ENCODE results near the gene SERPINA1. TPM values are rescaled to one million over a fixed set of nuclear protein-coding genes. Genes with fewer than 3 reads are reported as not detected.

SERPINA1 gene
- total and polyA plus RNA-seq, 2 of the 13 experiments (the other 11 are each of a cell fraction or from before 2014, with no cell fraction given) = 3,266 to 11,015 TPM

GRCh38 chr14:94376976-94377865 is 11.2 kb downstream of the SERPINA1 start (continued):
- TF ChIP-seq ZNF431 (CRISPR knock-in tag; IDR thresholded peaks at IDR 0.05; ENCODE audit: borderline replicate concordance, low read depth) (peak; percentile 93), ZSCAN21 (CRISPR knock-in tag; IDR thresholded peaks at IDR 0.05; ENCODE audit: borderline replicate concordance) (peak; percentile 85), ZKSCAN8 (CRISPR knock-in tag; IDR thresholded peaks at IDR 0.05; ENCODE audit: borderline replicate concordance) (no peak), ZFP37 (CRISPR knock-in tag; IDR thresholded peaks at IDR 0.05; ENCODE audit: borderline replicate concordance) (no peak), ZNF562 (CRISPR knock-in tag; IDR thresholded peaks at IDR 0.05; ENCODE audit: borderline replicate concordance) (no peak), ZFY (CRISPR knock-in tag; IDR thresholded peaks at IDR 0.05) (peak; percentile 31; the same call in 1 of the 2 replicates), SSRP1 (CRISPR knock-in tag; IDR thresholded peaks at IDR 0.05) (peak; percentile 94), TFDP1 (CRISPR knock-in tag; IDR thresholded peaks at IDR 0.05; ENCODE audit: borderline replicate concordance) (no peak), ZMYM2 (CRISPR knock-in tag; IDR thresholded peaks at IDR 0.05) (peak; percentile 17; the same call in 1 of the 2 replicates), GABPB1 (CRISPR knock-in tag; IDR thresholded peaks at IDR 0.05) (peak; percentile 31; the same call in 1 of the 2 replicates), ZNF543 (CRISPR knock-in tag; IDR thresholded peaks at IDR 0.05) (0 out of 2 replicates have a peak, but pooled peaks have one; percentile 30), HOXA9 (CRISPR knock-in tag; IDR thresholded peaks at IDR 0.05; ENCODE audit: borderline replicate concordance) (peak; percentile 21; the same call in 1 of the 2 replicates), ZNF230 (CRISPR knock-in tag; IDR thresholded peaks at IDR 0.05) (peak; percentile 71; the same call in 1 of the 2 replicates), MXD4 (CRISPR knock-in tag; IDR thresholded peaks at IDR 0.05) (no peak), FOXO1 (CRISPR knock-in tag; IDR thresholded peaks at IDR 0.05) (peak; percentile 33; the same call in 1 of the 2 replicates), GATA4 (IDR thresholded peaks at IDR 0.05; ENCODE audit: borderline replicate concordance, low read depth) (peak; percentile 1; the same call in 1 of the 2 replicates), ZNF747 (CRISPR knock-in tag; IDR thresholded peaks at IDR 0.05; ENCODE audit: borderline replicate concordance) (peak; percentile 47; the same call in 1 of the 2 replicates), BCL6 (CRISPR knock-in tag; IDR thresholded peaks at IDR 0.05) (peak; percentile 71; the same call in 1 of the 2 replicates)
- TF ChIP-seq, protein P1, sequence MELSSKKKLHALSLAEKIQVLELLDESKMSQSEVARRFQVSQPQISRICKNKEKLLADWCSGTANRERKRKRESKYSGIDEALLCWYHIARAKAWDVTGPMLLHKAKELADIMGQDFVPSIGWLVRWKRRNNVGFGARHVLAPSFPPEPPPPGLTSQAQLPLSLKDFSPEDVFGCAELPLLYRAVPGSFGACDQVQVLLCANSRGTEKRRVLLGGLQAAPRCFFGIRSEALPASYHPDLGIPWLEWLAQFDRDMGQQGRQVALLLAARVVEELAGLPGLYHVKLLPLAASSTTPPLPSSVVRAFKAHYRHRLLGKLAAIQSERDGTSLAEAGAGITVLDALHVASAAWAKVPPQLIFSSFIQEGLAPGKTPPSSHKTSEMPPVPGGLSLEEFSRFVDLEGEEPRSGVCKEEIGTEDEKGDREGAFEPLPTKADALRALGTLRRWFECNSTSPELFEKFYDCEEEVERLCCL (CRISPR knock-in tag; IDR thresholded peaks at IDR 0.05; ENCODE audit: borderline replicate concordance) = no peak
- TF ChIP-seq, protein P2, sequence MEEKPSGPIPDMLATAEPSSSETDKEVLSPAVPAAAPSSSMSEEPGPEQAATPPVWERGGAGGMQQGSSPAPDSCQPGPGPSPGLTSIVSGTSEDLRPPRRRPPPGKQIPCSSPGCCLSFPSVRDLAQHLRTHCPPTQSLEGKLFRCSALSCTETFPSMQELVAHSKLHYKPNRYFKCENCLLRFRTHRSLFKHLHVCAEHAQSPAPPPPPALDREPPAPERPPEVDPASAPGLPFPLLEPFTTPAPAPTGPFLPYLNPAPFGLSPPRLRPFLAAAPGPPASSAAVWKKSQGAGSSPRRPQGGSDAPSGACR (CRISPR knock-in tag; IDR thresholded peaks at IDR 0.05) = 0 out of 2 replicates have a peak, but pooled peaks have one; percentile 14
- TF ChIP-seq, protein P3, sequence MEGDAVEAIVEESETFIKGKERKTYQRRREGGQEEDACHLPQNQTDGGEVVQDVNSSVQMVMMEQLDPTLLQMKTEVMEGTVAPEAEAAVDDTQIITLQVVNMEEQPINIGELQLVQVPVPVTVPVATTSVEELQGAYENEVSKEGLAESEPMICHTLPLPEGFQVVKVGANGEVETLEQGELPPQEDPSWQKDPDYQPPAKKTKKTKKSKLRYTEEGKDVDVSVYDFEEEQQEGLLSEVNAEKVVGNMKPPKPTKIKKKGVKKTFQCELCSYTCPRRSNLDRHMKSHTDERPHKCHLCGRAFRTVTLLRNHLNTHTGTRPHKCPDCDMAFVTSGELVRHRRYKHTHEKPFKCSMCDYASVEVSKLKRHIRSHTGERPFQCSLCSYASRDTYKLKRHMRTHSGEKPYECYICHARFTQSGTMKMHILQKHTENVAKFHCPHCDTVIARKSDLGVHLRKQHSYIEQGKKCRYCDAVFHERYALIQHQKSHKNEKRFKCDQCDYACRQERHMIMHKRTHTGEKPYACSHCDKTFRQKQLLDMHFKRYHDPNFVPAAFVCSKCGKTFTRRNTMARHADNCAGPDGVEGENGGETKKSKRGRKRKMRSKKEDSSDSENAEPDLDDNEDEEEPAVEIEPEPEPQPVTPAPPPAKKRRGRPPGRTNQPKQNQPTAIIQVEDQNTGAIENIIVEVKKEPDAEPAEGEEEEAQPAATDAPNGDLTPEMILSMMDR (CRISPR knock-in tag; IDR thresholded peaks at IDR 0.05) = peak; percentile 13; the same call in 1 of the 2 replicates
